ENCODE results near the gene PCOLCE2. TPM values are rescaled to one million over a fixed set of nuclear protein-coding genes. Genes with fewer than 3 reads are reported as not detected.
A peak's percentile ranks its signal among the peaks of the same experiment; 100 is the strongest.
"Not testable (repeated sequence)": the region's sequence is repeated elsewhere in the genome, so short reads cannot be mapped to it uniquely, and the experiment has no call there.

Gene PCOLCE2
- total and polyA plus RNA-seq, 2 experiments from 2014 or later = 45.4 to 46.4 TPM

GRCh38 chr3:142875099-142875498 lies 13.8 kb downstream of the PCOLCE2 start:
- no peak overlapping the region for H2AFZ ChIP-seq
- H3K4me2 ChIP-seq (ENCODE audit: unreplicated experiment) = no peak overlapping the region
- no peak overlapping the region for H3K4me3 ChIP-seq
- H3K9me2 ChIP-seq (ENCODE audit: insufficient read depth) = no peaks in the 10 kb centered on the region
- H3K27me3 ChIP-seq (replicated peaks; ENCODE audit: insufficient read depth) = no peaks in the 10 kb centered on the region
- 85 to 86% methylated on average over 5 of the region's 5 CpGs for WGBS, 2 experiments (ENCODE audit: low coverage in 1 of 2, low lambda C conversion rate in 2 of 2, missing lambda C conversion rate in 2 of 2)
- no peaks in the 10 kb centered on the region for H3K9me3 ChIP-seq (ENCODE audit: low read depth)
- no peaks in the 10 kb centered on the region for H4K20me1 ChIP-seq (ENCODE audit: insufficient read depth)
- no peak for DNase-seq
- in situ Hi-C loops (cut with MboI) = no loop called here
- no peak for TF ChIP-seq EZH2 (IDR thresholded peaks at IDR 0.05; ENCODE audit: insufficient read depth, poor library complexity, severe bottlenecking)
- TF ChIP-seq EZH2phosphoT487 (IDR thresholded peaks at IDR 0.05; ENCODE audit: insufficient read depth, low read depth) = no peak
- H3K36me3 ChIP-seq (ENCODE audit: low read depth) = no peaks in the 10 kb centered on the region
- H3K4me1 ChIP-seq (ENCODE audit: insufficient read depth) = no peaks in the 10 kb centered on the region
- H3K9ac ChIP-seq = no peak overlapping the region
- no peak overlapping the region for H3K27ac ChIP-seq
- no peaks in the 10 kb centered on the region for H3F3A ChIP-seq (ENCODE audit: insufficient read depth)
- no peaks in the 10 kb centered on the region for H3K79me2 ChIP-seq (ENCODE audit: insufficient read depth)

GRCh38 chr3:142868382-142868781 lies 20.5 kb downstream of the PCOLCE2 start:
- in situ Hi-C loops (cut with MboI) = not testable (repeated sequence)
- WGBS, 2 experiments (ENCODE audit: low coverage in 1 of 2, low lambda C conversion rate in 2 of 2, missing lambda C conversion rate in 2 of 2) = 89 to 94% methylated on average over 8 of the region's 8 CpGs

GRCh38 chr3:142866841-142867631 lies 21.8 kb downstream of the PCOLCE2 start:
- H3K9ac ChIP-seq = no peak overlapping the region
- H3K9me2 ChIP-seq (ENCODE audit: insufficient read depth) = no peaks in the 10 kb centered on the region
- H3K27ac ChIP-seq = no peak overlapping the region
- no peak for DNase-seq
- H4K20me1 ChIP-seq (ENCODE audit: insufficient read depth) = no peaks in the 10 kb centered on the region
- no peaks in the 10 kb centered on the region for H3K79me2 ChIP-seq (ENCODE audit: insufficient read depth)
- H3F3A ChIP-seq (ENCODE audit: insufficient read depth) = peaks cover 24% of the 10 kb centered on the region
- in situ Hi-C loops (cut with MboI) = no loop called here
- peaks cover 14% of the 10 kb centered on the region for H3K4me1 ChIP-seq (ENCODE audit: insufficient read depth)
- no peak overlapping the region for H3K4me2 ChIP-seq (ENCODE audit: unreplicated experiment)
- H2AFZ ChIP-seq = no peak overlapping the region
- no peaks in the 10 kb centered on the region for H3K27me3 ChIP-seq (replicated peaks; ENCODE audit: insufficient read depth)
- no peaks in the 10 kb centered on the region for H3K36me3 ChIP-seq (ENCODE audit: low read depth)
- no peak overlapping the region for H3K4me3 ChIP-seq
- H3K9me3 ChIP-seq (ENCODE audit: low read depth) = no peaks in the 10 kb centered on the region
- TF ChIP-seq EZH2 (IDR thresholded peaks at IDR 0.05; ENCODE audit: insufficient read depth, poor library complexity, severe bottlenecking) (no peak), EZH2phosphoT487 (IDR thresholded peaks at IDR 0.05; ENCODE audit: insufficient read depth, low read depth) (no peak)
- 88 to 91% methylated on average over 9 of the region's 9 CpGs for WGBS, 2 experiments (ENCODE audit: low coverage in 1 of 2, low lambda C conversion rate in 2 of 2, missing lambda C conversion rate in 2 of 2)

More at GRCh38 chr3:142868382-142868781, 20.5 kb downstream of the PCOLCE2 start:
- not testable (repeated sequence) for H4K20me1 ChIP-seq (ENCODE audit: insufficient read depth); H3K4me1 ChIP-seq (ENCODE audit: insufficient read depth); H3K27me3 ChIP-seq (replicated peaks; ENCODE audit: insufficient read depth); H3K4me2 ChIP-seq (ENCODE audit: unreplicated experiment); H3K79me2 ChIP-seq (ENCODE audit: insufficient read depth); H3K27ac ChIP-seq; DNase-seq; H3K9me3 ChIP-seq (ENCODE audit: low read depth); H2AFZ ChIP-seq; H3K9ac ChIP-seq; H3K9me2 ChIP-seq (ENCODE audit: insufficient read depth); H3K4me3 ChIP-seq; H3K36me3 ChIP-seq (ENCODE audit: low read depth)
- H3F3A ChIP-seq (ENCODE audit: insufficient read depth) = peaks cover 19% of the 10 kb centered on the region

GRCh38 chr3:142863930-142864920 lies 24.7 kb downstream of the PCOLCE2 start:
- peak overlapping the region; percentile 60 for H3K4me3 ChIP-seq
- H3F3A ChIP-seq (ENCODE audit: insufficient read depth) = peaks cover 24% of the 10 kb centered on the region
- in situ Hi-C loops (cut with MboI) = no loop called here
- no peaks in the 10 kb centered on the region for H3K27me3 ChIP-seq (replicated peaks; ENCODE audit: insufficient read depth)
- H2AFZ ChIP-seq = peak overlapping the region; percentile 44
- no peaks in the 10 kb centered on the region for H4K20me1 ChIP-seq (ENCODE audit: insufficient read depth)
- TF ChIP-seq EZH2 (IDR thresholded peaks at IDR 0.05; ENCODE audit: insufficient read depth, poor library complexity, severe bottlenecking) = no peak
- no peak for TF ChIP-seq EZH2phosphoT487 (IDR thresholded peaks at IDR 0.05; ENCODE audit: insufficient read depth, low read depth)
- H3K9me3 ChIP-seq (ENCODE audit: low read depth) = no peaks in the 10 kb centered on the region
- H3K9me2 ChIP-seq (ENCODE audit: insufficient read depth) = no peaks in the 10 kb centered on the region
- DNase-seq = peak; percentile 55
- H3K9ac ChIP-seq = peak overlapping the region; percentile 49
- WGBS, 2 experiments (ENCODE audit: low coverage in 1 of 2, low lambda C conversion rate in 2 of 2, missing lambda C conversion rate in 2 of 2) = 31 to 35% methylated on average over 8 of the region's 8 CpGs
- H3K4me2 ChIP-seq (ENCODE audit: unreplicated experiment) = peak overlapping the region; percentile 83
- no peaks in the 10 kb centered on the region for H3K79me2 ChIP-seq (ENCODE audit: insufficient read depth)
- no peaks in the 10 kb centered on the region for H3K36me3 ChIP-seq (ENCODE audit: low read depth)
- H3K27ac ChIP-seq = peak overlapping the region; percentile 73
- peaks cover 14% of the 10 kb centered on the region for H3K4me1 ChIP-seq (ENCODE audit: insufficient read depth)

Data from GM23248 (cell line).